ENCODE results near the gene ESM1. TPM values are rescaled to one million over a fixed set of nuclear protein-coding genes. Genes with fewer than 3 reads are reported as not detected.

ESM1 gene
- total and polyA plus RNA-seq, 2 donors (not counting 1 experiment from before 2014, with no cell fraction given) = not detected

- intact Hi-C loops (cut with micrococcal nuclease) = no loop called here
- Histone ChIP-seq H3K4me1 (ENCODE audit: control insufficient read depth in 2 of 2, insufficient read depth in 2 of 2, low read length in 2 of 2) (no peaks in the 10 kb centered on the region), H3K27ac (ENCODE audit: low read length in 2 of 2) (no peak overlapping the region), H2AFZ (ENCODE audit: insufficient read depth, low read depth, low read length, poor library complexity, severe bottlenecking) (no peak overlapping the region), H3K79me2 (ENCODE audit: control insufficient read depth, insufficient read depth, low read length) (no peaks in the 10 kb centered on the region), H3K27me3 (replicated peaks in 1 of 4; ENCODE audit: control extremely low read depth in 1 of 4, control insufficient read depth in 3 of 4, insufficient read depth in 4 of 4, low read length in 3 of 4) (no peaks in the 10 kb centered on the region), H3K4me3 (ENCODE audit: control extremely low read depth in 1 of 5, extremely low read depth in 1 of 5, insufficient read depth in 1 of 5, low read depth in 2 of 5, low read length in 4 of 5) (no peak overlapping the region), H3K9me3 (ENCODE audit: control extremely low read depth in 1 of 3, control insufficient read depth in 2 of 3, insufficient read depth in 1 of 3, low read length in 2 of 3) (no peaks in the 10 kb centered on the region), H4K20me1 (ENCODE audit: control insufficient read depth, insufficient read depth, low read length, poor library complexity, severe bottlenecking) (no peaks in the 10 kb centered on the region), H3K4me2 (replicated peaks; ENCODE audit: low read depth, low read length, poor library complexity, severe bottlenecking) (no peak overlapping the region), H3K36me3 (replicated peaks in 1 of 2; ENCODE audit: control extremely low read depth in 1 of 2, control insufficient read depth in 1 of 2, extremely low read depth in 1 of 2, insufficient read depth in 2 of 2, low read length in 1 of 2) (no peaks in the 10 kb centered on the region), H3K9ac (ENCODE audit: low read length) (no peak overlapping the region)
- POLR2A ChIA-PET = no interaction called here
- H3K9me3 Mint-ChIP-seq (ENCODE audit: insufficient read depth) = no peaks in the 10 kb centered on the region
- no peaks in the 10 kb centered on the region for H3K4me1 Mint-ChIP-seq
- no peak overlapping the region for H3K27ac Mint-ChIP-seq
- TF ChIP-seq EZH2 (IDR thresholded peaks at IDR 0.05; ENCODE audit: borderline replicate concordance, insufficient read depth, low read depth, low read length, poor library complexity, severe bottlenecking) (no peak), CTCF (IDR thresholded peaks at IDR 0.05) (no peak)
- DNase-seq = no peak
- no peak for ATAC-seq (ENCODE audit: low read depth)
- CTCF ChIA-PET = interaction anchor here (0.5 kb wide), 1 partner anchor 700 kb away, joined by 4 read pairs; no protein-coding TSS in a partner anchor
- no peak overlapping the region for H3K4me3 Mint-ChIP-seq
- 88% methylated on average over 1 of the region's 1 CpG for WGBS (ENCODE audit: insufficient coverage)
- peaks cover 23% of the 10 kb centered on the region for H3K27me3 Mint-ChIP-seq
Measured at GRCh38 chr5:54988218-54988617, 2.8 kb upstream of the ESM1 start.

DNA sequence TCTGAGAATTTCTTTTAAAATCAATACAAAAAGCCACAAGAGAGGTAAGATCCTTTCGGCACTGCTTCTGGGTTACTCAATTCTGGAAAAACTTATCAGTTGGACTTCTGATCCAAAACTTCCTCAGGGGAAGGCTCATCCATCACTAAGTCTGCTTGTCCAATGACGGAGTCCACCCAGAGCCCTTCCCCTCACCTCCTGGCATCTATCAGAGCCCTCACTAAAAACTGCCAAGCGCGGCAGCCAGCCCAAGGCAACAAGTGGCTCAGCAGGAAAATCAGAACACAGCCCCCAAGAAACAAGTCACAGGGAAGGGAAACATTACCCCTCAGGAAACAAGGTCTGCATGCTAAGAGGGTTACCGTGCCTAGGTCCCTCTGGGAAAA, 869 bp upstream of the ESM1 start:
- H2AFZ ChIP-seq (ENCODE audit: insufficient read depth, low read depth, low read length, poor library complexity, severe bottlenecking) = no peak overlapping the region
- intact Hi-C loops (cut with micrococcal nuclease) = no loop called here
- Mint-ChIP-seq H3K9me3 (ENCODE audit: insufficient read depth) (no peaks in the 10 kb centered on the region), H3K27me3 (peaks cover 29% of the 10 kb centered on the region), H3K27ac (no peak overlapping the region), H3K4me3 (no peak overlapping the region), H3K4me1 (no peaks in the 10 kb centered on the region)
- H3K9ac ChIP-seq (ENCODE audit: low read length) = no peak overlapping the region
- no peak for TF ChIP-seq CTCF (IDR thresholded peaks at IDR 0.05)
- no peak for TF ChIP-seq EZH2 (IDR thresholded peaks at IDR 0.05; ENCODE audit: borderline replicate concordance, insufficient read depth, low read depth, low read length, poor library complexity, severe bottlenecking)
- no peaks in the 10 kb centered on the region for H3K4me1 ChIP-seq (ENCODE audit: control insufficient read depth in 2 of 2, insufficient read depth in 2 of 2, low read length in 2 of 2)
- POLR2A ChIA-PET = no interaction called here
- H3K4me2 ChIP-seq (replicated peaks; ENCODE audit: low read depth, low read length, poor library complexity, severe bottlenecking) = no peak overlapping the region
- DNase-seq = no peak
- no peak overlapping the region for H3K4me3 ChIP-seq (ENCODE audit: control extremely low read depth in 1 of 5, extremely low read depth in 1 of 5, insufficient read depth in 1 of 5, low read depth in 2 of 5, low read length in 4 of 5)
- CTCF ChIA-PET = no interaction called here
- no peak for ATAC-seq (ENCODE audit: low read depth)
- no peaks in the 10 kb centered on the region for H3K36me3 ChIP-seq (replicated peaks in 1 of 2; ENCODE audit: control extremely low read depth in 1 of 2, control insufficient read depth in 1 of 2, extremely low read depth in 1 of 2, insufficient read depth in 2 of 2, low read length in 1 of 2)
- 94% methylated on average over 4 of the region's 5 CpGs for WGBS (ENCODE audit: insufficient coverage)
- H3K27me3 ChIP-seq (replicated peaks in 1 of 4; ENCODE audit: control extremely low read depth in 1 of 4, control insufficient read depth in 3 of 4, insufficient read depth in 4 of 4, low read length in 3 of 4) = no peaks in the 10 kb centered on the region
- no peaks in the 10 kb centered on the region for H3K9me3 ChIP-seq (ENCODE audit: control extremely low read depth in 1 of 3, control insufficient read depth in 2 of 3, insufficient read depth in 1 of 3, low read length in 2 of 3)
- no peaks in the 10 kb centered on the region for H4K20me1 ChIP-seq (ENCODE audit: control insufficient read depth, insufficient read depth, low read length, poor library complexity, severe bottlenecking)
- no peaks in the 10 kb centered on the region for H3K79me2 ChIP-seq (ENCODE audit: control insufficient read depth, insufficient read depth, low read length)
- H3K27ac ChIP-seq (ENCODE audit: low read length in 2 of 2) = no peak overlapping the region
